Urinary bladder (tissue), 4 donors: ENCODE data around the gene PIK3R1. TPM values are rescaled to one million over a fixed set of nuclear protein-coding genes. Genes with fewer than 3 reads are reported as not detected.
A peak's percentile ranks its signal among the peaks of the same experiment; 100 is the strongest.

ENCODE experiments used
- DNase-seq: peaks from one replicate; pipeline ENCODE4 v3.0.0-alpha.2; 2015; ENCODE audit errors: extremely low spot score
- H3K27ac ChIP-seq: one replicate; pipeline ENCODE4 v1.5.1; 2013; ENCODE audit warnings: low read depth, mild to moderate bottlenecking, moderate library complexity
- H3K36me3 ChIP-seq: one replicate; pipeline ENCODE4 v1.6.1; 2013; ENCODE audit warnings: mild to moderate bottlenecking, moderate library complexity; ENCODE audit not compliant: insufficient read depth
- H3K4me1 ChIP-seq: one replicate; pipeline ENCODE4 v1.6.1; 2013; ENCODE audit warnings: mild to moderate bottlenecking, moderate library complexity; ENCODE audit not compliant: insufficient read depth
- H3K4me3 ChIP-seq: one replicate; pipeline ENCODE4 v1.5.1; 2013; ENCODE audit warnings: low read depth, low read length
- WGBS: extraction: QIAGEN DNeasy Blood & Tissue Kit; methylation state at CpG from one replicate; pipeline ENCODE4 v1.1.7; 2013; 5-methylcytosine and 5-hydroxymethylcytosine counted together
- polyA plus RNA-seq: library from polyadenylated mRNA; stranded (reverse); fragments of 200-250 nt; gene quantifications from one replicate; pipeline ENCODE4 v1.2.3, GENCODE V29; 2013
- total RNA-seq: library from RNA; depleted of rRNA; stranded (reverse); fragments of >200 nt; gene quantifications from one replicate; pipeline ENCODE4 v1.2.3, GENCODE V29; 2014
- donor health status: healthy with polysubstance abuse.
- donor health status: healthy.

Gene PIK3R1
- total and polyA plus RNA-seq, 2 donors, result 66.4 to 128 TPM

DNA sequence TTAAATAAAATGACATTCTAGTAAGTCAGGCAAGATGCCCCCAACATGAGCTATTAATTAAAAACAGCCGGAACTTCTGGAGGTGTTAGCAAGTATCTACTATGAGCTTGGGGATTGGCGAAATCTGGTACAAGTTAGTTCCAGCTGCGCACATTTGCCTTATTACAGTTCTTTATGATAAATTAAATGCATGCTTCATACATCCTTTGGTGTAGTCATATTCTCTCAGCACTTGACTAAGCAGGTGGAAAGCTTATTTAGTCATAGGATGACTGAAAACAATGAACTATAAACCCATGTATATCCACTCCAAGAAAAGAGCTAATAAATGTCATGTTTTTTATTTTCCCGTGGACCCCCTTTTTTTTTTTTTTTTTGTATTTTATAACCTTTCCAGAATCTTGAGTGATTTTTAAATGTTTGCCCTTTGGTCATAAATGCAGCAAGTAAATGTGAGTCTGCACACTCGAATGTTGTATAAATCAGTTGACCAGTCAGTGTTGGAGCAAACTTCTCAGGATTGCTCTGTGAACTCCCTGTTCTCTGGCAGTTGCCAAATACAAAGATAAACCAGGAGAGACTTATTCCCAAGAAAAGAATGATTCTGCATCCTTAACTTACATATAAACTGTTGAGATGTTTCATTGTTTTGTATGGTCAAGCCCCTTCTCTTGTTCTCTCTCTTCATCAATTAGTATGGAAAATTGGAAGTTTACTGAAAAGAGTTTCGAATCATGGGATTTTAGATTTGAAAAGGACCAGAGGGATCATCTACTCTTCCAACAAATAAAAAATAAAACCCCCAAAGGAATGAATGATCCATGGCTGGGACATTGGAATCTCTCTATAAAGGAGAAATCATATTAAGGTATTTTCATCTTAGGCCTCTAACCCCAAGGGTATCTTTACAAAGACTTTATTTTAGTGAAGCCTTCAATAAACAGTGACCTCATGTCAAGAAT lies 38.3 kb downstream of the PIK3R1 start:
- Histone ChIP-seq H3K4me1 (peaks cover 4% of the 10 kb centered on the region), H3K36me3 (no peaks in the 10 kb centered on the region), H3K27ac (no peak overlapping the region), H3K4me3 (no peak overlapping the region)
- DNase-seq, result no peak
- 57% methylated on average over 6 of the region's 6 CpGs for WGBS

DNA sequence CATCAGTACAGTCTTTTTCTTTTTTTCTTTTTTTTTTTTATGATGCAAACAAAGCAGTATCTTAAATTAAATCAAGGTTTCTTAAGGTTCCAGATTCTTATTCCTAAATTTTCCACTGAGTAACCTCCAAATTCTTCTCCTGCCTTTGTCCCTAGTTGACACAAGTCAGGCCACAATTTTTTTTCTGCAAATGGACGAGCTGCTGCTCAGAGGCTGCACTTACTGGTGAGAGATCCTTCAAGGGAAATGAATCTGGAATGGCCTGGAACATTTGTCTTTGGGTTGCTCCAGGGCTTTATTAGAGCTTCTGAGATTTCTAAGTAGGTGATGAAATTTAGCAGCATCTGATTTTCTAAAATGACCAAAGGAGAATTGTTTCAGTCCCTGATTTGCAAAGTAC lies 39.3 kb downstream of the PIK3R1 start:
- no peaks in the 10 kb centered on the region for H3K36me3 ChIP-seq
- no peak overlapping the region for H3K4me3 ChIP-seq
- 40% methylated on average over 1 of the region's 1 CpG for WGBS
- H3K27ac ChIP-seq, result no peak overlapping the region
- no peak for DNase-seq
- H3K4me1 ChIP-seq, result peaks cover 3% of the 10 kb centered on the region

DNA sequence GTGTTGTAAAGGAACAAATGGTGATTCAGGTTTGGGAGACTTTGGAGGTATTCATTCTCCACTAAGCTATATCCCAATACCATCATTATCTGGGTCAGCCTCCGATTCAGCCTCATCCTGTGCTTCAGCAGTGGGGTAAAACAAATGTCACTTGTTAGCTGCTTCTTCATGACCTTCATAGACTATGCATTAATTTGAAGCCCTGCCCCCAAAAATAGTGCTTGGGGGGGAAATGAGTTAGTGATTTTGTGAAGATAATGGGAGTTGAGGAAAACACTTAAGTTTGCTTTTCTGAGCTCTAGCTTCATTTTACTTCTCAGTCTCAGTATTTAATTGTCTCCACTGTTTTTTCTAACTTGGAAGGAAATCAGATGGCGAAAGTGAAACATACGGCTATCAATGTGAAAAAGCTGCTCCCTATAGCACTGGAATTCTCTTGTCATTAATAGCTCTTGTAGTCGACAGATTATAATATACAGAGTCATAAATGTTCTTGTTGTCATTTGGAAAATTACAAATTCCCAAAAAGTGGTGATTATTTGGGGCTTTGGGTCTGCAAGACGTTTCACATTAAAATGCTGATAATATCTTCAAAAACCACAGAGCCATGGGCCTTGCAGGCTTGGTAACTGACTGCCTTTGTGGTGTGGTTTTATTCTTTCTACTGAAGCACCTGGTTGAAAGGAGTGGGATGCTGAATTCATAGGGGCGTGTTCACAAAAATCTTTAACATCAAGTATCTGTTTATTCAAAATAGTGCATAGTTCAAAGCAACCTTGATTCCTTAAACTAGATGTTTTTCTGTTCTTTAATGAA lies 40.0 kb downstream of the PIK3R1 start:
- Histone ChIP-seq H3K4me3 (no peak overlapping the region), H3K36me3 (no peaks in the 10 kb centered on the region), H3K4me1 (peaks cover 2% of the 10 kb centered on the region), H3K27ac (no peak overlapping the region)
- WGBS, result 51% methylated on average over 6 of the region's 6 CpGs
- DNase-seq, result no peak

DNA sequence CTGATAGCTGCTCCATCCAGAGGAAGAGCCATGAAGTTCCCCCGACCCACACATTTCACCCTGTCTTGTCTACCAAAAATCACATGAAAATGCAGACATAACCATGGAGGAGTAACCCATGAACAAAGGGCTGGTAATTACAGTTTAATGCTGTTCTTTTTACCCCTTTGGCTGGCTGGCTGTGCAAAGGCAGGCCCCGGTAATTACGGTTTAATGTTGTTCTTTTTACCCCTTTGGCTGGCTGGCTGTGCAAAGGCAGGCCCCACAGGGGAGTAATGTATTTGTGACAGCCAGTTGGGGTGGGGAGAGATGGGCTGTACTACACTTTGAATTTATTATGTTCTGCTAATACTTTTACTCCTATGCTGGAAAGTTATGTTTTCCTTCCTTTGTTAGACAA lies 41.7 kb downstream of the PIK3R1 start:
- 58% methylated on average over 3 of the region's 3 CpGs for WGBS
- H3K27ac ChIP-seq, result peak overlapping the region; percentile 48
- no peaks in the 10 kb centered on the region for H3K36me3 ChIP-seq
- H3K4me1 ChIP-seq, result peaks cover 2% of the 10 kb centered on the region
- no peak for DNase-seq
- H3K4me3 ChIP-seq, result no peak overlapping the region

DNA sequence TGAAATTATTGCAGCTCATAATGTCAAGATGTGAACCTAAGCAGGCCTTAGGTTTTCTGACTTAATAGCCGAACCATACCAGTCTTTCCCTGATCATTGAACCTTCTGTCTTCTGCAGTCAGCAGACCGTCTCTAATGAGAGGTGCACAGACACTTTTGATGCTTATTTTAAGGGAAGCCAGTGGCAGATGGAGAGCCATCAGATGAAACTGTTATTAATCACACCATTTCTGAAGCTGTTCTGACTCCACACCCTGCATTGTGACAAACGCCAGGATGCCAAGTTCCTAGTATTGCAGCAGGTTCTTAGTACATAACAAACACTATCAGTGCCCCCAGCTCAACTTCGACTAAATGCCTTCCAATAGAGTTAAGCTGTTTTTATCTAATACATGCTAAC lies 43.0 kb downstream of the PIK3R1 start:
- 66% methylated on average over 4 of the region's 4 CpGs for WGBS
- Histone ChIP-seq H3K4me1 (peaks cover 2% of the 10 kb centered on the region), H3K4me3 (no peak overlapping the region), H3K27ac (no peak overlapping the region), H3K36me3 (no peaks in the 10 kb centered on the region)
- DNase-seq, result no peak

DNA sequence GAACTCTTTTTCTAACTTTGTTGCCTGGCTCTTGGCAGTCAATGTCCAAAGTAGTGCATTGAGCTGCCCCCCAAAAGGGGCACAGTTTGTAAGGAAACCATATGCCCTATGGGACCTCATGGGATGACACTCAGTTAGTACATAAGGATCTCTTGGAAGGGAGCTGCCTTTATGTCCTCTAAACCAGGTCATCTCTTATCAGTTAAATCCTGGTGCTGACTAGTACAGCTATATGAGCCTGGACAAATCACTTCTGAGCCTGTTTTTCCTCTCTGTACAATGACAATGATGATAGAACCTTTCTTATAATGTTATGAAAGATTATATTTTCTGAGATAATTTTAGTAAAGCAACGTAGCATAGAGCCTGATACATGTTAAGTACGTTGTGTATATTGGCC lies 44.1 kb downstream of the PIK3R1 start:
- Histone ChIP-seq H3K27ac (no peak overlapping the region), H3K4me1 (peaks cover 2% of the 10 kb centered on the region), H3K4me3 (no peak overlapping the region), H3K36me3 (no peaks in the 10 kb centered on the region)
- 44% methylated on average over 2 of the region's 2 CpGs for WGBS
- DNase-seq, result no peak

DNA sequence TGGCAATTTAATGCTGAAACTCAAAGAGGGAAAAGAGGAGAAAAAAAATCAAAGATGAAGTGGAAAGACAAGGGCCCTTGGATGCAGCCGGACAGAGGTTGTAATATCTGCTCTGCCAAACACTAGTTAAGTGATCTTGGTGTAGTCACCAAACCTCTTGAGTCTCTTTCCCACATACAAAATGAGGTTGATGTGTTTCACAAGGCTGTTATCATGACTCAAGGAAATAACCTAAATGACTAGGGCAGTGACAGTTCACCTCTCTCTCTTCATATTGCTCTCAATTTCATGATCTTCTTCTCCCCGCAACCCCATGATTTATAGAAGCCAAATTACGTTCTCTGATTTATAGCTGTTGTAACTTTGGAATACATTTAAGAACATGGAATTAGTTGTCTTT lies 44.9 kb downstream of the PIK3R1 start:
- Histone ChIP-seq H3K4me1 (no peaks in the 10 kb centered on the region), H3K4me3 (no peak overlapping the region), H3K27ac (no peak overlapping the region), H3K36me3 (no peaks in the 10 kb centered on the region)
- DNase-seq, result no peak
- WGBS, result 72% methylated on average over 3 of the region's 3 CpGs

DNA sequence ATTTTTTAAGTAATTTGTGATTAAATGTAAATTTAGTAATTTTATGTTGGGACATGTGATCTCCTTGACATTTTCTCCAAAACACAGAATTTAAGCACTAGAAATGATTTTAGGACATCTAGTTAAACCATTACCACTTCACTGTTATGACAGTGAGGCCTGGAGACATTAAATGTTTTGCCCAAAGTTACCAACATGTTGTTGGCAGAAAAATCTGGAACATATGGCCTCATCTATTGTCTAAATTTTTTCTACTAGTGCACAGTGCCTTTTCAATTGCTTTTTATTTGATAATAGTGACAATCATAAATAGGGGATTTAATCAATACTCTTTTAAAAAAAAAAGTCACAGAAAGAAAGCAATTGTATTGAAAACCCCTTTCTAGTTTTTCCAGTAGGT lies 45.6 kb downstream of the PIK3R1 start:
- no peak for DNase-seq
- Histone ChIP-seq H3K36me3 (no peaks in the 10 kb centered on the region), H3K4me1 (peaks cover 2% of the 10 kb centered on the region), H3K4me3 (no peak overlapping the region), H3K27ac (no peak overlapping the region)

DNA sequence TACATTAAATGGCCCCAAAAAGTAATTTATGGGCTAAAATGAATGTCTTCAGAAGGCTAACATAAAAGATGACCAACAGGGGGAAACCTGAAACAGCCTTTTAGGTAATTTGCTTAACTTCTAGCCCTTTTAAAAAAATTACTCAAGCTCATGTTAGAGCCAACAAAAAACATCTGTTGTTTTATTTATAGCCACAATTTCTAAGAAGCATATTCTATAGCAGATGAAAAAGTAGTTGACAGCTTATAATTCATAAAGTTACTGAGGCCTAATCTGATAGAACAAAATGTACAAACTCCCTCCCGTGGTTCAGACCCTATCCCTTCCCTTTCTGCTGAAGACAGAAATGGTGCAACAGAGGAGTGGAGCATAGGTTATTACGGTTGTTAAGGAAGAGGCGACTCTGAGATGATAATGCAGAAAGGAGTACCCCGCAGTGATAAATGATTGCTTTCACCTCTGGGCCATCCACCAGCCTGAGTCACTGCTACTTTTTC lies 46.1 kb downstream of the PIK3R1 start:
- no peak for DNase-seq
- Histone ChIP-seq H3K4me1 (peaks cover 2% of the 10 kb centered on the region), H3K36me3 (no peaks in the 10 kb centered on the region), H3K4me3 (no peak overlapping the region), H3K27ac (no peak overlapping the region)
- 54% methylated on average over 4 of the region's 4 CpGs for WGBS

DNA sequence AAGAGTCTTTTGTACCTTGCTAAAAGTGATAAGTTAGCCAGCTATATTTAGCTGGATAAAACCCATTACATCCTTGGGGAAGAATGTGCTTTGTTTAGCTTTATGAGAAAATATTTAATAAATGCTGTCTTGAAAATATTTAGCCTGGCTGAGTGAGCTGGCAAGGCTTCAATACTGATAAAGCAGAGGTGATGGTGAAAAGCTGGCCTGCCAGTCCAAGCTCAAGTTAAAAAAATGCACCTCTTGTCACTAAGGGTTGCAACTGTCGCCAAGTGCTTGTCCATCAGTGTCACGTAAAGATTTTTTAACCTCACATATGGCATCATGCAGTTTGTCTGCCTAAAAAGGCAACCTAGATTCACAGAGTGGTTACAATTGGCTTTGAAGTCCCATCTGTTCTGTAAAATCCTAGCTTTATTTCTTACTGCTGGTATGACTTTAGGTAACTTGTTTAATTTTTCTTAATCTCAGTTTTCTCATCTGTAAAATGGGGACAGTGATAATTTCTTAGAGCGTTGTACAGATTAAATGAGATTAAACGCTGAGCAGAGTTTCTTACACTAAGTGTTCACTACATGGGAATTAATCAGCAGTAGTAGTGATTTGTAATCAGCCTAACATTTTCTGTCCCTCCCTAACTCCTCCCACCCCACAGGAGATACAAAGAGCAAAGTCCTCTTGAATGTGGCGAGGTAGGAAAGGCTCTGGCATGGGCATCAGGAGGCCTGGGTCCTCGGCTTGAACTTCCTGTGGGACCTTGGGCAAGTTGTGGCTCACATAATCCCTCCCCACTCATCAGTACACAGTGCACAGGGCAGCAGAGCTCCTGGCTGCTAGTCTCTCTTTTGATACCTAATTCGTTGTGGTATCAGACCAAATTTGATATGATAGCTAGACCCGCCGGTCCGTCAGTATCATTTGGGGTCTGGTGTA lies 48.7 kb downstream of the PIK3R1 start:
- H3K4me1 ChIP-seq, result peaks cover 2% of the 10 kb centered on the region

DNA sequence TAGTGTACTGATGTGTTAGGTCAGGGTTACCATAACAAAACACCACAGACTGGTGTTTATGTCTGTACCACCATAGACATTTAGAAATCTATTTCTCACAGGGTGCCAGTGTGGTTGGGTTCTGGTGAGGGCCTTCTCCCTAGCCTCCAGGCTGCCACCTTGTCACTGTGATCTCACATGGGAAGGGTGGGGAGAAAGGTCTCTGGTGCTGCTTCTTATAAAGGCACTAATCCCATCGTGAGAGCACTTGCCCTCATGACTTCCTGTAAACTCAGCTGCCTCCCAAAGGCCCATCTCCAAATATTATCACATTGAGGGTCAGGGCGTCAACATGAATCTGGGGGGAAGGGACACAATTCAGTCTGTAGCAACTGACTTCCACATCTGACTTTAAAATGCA lies 49.8 kb downstream of the PIK3R1 start:
- H3K4me3 ChIP-seq, result no peak overlapping the region
- H3K36me3 ChIP-seq, result no peaks in the 10 kb centered on the region
- peak overlapping the region; percentile 12 for H3K27ac ChIP-seq
- H3K4me1 ChIP-seq, result peaks cover 2% of the 10 kb centered on the region
- 18% methylated on average over 2 of the region's 2 CpGs for WGBS
- no peak for DNase-seq

More for the DNA sequence above, 48.7 kb downstream of the PIK3R1 start:
- 62% methylated on average over 10 of the region's 10 CpGs for WGBS
- Histone ChIP-seq H3K4me3 (no peak overlapping the region), H3K27ac (no peak overlapping the region), H3K36me3 (no peaks in the 10 kb centered on the region)
- DNase-seq, result no peak

DNA sequence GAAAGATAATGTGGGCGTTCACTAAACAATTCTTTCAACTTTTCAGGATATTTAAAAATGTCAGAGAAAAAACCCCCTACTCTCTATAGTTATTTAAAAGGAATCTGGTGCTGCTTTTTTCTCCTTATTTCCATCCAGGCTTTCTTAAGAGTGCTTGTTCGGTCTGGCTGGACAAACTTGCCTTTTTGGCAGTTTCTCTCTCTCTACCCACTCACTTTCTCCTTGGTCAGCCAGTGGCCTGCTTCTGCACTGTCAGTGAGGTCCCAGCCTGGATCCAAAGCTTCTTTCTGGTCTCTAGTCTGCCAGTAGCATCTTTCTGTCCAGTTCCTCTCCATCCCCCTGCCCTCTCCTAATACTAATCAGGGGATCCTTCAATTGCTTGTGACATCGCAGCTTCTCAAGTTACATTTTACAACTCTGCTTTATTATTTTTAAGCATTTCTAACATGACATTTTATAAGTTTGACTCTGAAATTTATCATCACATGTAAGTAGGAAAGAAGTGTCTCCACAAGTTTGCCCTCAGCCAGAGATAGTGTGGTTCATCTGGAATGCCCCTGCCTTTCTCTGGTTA lies 50.4 kb downstream of the PIK3R1 start:
- 31% methylated on average over 3 of the region's 3 CpGs for WGBS
- DNase-seq, result no peak
- Histone ChIP-seq H3K36me3 (no peaks in the 10 kb centered on the region), H3K4me1 (peaks cover 2% of the 10 kb centered on the region), H3K27ac (peak overlapping the region; percentile 74), H3K4me3 (no peak overlapping the region)

DNA sequence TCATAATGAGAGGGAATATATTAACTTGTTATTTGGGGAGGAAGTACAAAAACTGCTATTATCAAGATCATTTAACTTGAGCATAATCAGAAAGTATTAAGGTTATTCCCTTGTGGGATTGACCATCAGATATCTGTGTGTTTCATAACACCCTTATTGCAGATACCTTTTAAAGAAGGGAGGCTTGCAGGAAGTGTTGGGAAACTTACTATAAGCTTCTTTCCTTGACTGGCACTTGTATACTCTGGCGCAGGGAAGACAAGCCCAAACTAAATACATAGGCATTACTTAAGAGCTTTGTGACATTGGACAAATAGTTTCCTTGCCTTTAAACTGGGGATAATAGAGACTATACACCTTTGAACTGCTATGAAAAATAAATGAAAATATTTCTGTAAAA lies 50.9 kb downstream of the PIK3R1 start:
- DNase-seq, result no peak
- WGBS, result 79% methylated on average over 1 of the region's 1 CpG
- no peaks in the 10 kb centered on the region for H3K36me3 ChIP-seq
- no peak overlapping the region for H3K27ac ChIP-seq
- peaks cover 2% of the 10 kb centered on the region for H3K4me1 ChIP-seq
- no peak overlapping the region for H3K4me3 ChIP-seq
